HS-5 (cell line): ENCODE data around the gene NOS1AP.

Experiments used
- DNase-seq: peaks from one replicate; pipeline ENCODE4 v3.0.0-alpha.2; 2012; ENCODE audit warnings: low read depth

The NOS1AP gene

GRCh38 chr1:162090378-162090777 lies 20.9 kb downstream of the NOS1AP start:
- no peak for DNase-seq

DNA sequence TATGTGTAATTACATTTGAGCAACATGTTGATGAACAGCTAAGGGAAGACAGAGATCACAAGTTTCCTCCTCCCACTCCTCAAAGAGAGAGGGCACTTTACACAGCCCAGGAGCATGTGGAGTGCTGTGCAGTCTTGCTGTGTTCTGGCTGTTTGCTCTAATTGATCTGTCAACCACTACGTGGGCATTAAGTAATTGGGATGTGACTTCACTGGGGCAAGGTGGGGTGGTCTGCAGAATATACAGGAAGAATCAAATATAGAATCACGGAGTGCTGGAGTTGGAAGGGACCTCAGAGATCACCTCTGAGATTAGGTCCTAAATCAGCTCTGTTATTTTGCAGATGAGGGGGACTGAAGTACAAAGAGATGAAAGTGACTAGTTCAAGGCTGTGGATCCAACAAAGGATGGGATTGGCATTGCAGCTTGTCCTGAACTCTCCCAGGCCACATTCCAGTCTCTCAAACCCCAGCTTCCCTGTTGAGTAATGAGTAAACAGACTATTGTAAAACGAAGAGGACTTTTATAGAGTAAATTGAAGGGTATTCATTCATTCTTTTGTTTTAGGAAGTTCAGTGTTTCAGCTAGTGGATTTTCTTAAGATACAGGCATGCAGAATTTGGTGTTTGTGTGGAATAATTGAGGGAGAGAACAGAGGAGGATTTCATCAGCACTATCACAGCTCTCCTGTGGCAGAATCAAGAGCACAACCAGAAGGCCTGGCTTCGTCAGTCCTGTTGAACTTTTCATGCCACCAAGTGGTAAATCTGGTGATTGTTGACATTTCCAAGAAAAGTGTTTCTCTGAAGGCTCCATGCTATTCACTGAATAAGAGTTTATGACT lies 22.4 kb downstream of the NOS1AP start:
- no peak for DNase-seq

GRCh38 chr1:162093095-162093494 lies 23.6 kb downstream of the NOS1AP start:
- DNase-seq = no peak

DNA sequence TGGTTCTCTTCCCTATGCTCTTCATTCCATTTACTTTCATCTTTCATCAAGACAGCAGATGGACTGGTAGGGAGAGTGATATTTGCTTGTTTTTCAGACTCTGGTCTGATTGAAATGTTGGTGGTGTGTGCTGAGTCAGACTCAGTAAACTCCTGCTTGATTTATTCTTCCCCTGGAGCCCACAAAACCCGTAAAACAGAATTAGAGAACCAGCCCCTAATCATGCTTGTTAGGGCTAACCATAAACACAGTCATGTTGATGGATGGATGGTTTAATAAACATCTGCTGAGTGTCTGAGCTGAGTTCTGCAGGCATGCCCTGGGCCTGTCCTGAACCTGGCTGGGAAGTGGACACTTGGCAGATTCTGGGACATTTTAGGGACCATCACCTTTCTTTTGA lies 24.8 kb downstream of the NOS1AP start:
- no peak for DNase-seq

- no peak for DNase-seq
Observed at GRCh38 chr1:162094723-162095122, 25.2 kb downstream of the NOS1AP start.

DNA sequence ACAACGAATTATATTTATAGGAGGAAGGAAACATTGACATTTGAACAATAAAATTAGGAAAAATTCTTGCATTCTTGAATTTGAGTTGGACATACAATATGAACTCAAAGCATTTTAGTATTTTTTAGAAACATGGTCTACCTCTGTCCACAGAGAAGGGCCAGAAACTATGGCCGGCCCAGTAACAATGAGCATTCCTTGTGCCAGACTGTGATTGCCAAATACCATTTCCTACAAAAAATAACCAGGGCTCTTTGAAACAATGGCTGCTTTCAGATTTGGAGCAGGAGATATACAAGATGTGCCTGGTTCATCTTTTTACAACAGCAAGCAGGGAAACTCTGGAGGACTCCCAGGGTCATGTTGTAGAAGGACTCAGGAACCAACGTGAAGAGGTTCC lies 38.4 kb downstream of the NOS1AP start:
- no peak for DNase-seq

DNA sequence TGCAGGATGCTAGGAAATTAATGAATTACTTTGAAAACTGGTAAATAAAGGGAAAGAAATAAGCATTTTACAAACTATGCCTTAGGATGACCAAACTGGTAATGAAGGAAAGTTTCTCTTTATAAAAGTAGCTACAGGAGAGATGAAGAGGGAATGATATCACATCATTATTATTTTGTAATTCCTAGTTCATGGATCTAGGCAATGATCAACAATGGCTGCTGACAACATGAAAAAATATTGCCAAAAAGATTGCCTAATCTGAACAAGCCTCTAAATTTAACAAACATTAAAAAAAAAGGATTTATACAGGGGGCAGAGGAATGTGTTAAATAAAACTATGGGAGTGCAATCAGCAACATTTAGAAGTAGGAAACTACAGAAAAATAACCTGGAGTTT lies 38.9 kb downstream of the NOS1AP start:
- no peak for DNase-seq

- no peak for DNase-seq
Observed at GRCh38 chr1:162110910-162111309, 41.4 kb downstream of the NOS1AP start.

GRCh38 chr1:162111572-162111971 lies 42.1 kb downstream of the NOS1AP start:
- no peak for DNase-seq

- DNase-seq = no peak
Observed at GRCh38 chr1:162113419-162113818, 43.9 kb downstream of the NOS1AP start.

GRCh38 chr1:162117039-162117774 lies 47.7 kb downstream of the NOS1AP start:
- no peak for DNase-seq

DNA sequence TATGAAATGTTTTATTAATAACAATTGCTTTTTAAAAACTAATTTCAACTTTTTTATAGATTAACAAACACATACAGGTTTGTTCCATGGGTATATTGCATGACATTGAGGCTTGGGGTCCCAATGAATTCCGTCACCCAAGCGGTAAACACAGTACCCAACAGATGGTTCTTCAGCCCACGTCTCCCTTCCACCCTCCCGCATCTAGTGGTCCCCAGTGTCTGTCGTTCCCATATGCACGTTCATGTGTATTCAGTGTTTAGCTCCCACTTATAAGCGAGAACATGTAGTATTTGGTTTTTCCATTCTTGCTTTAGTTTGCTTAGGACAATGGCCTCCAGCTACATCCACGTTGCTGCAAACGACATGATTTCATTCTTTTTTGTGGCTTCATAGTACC lies 48.6 kb downstream of the NOS1AP start:
- no peak for DNase-seq

- DNase-seq = no peak
Observed at GRCh38 chr1:162128693-162129356, 59.3 kb downstream of the NOS1AP start.

GRCh38 chr1:162130308-162130707 lies 60.8 kb downstream of the NOS1AP start:
- no peak for DNase-seq

- no peak for DNase-seq
Observed at GRCh38 chr1:162131400-162132321, 62.2 kb downstream of the NOS1AP start.

DNA sequence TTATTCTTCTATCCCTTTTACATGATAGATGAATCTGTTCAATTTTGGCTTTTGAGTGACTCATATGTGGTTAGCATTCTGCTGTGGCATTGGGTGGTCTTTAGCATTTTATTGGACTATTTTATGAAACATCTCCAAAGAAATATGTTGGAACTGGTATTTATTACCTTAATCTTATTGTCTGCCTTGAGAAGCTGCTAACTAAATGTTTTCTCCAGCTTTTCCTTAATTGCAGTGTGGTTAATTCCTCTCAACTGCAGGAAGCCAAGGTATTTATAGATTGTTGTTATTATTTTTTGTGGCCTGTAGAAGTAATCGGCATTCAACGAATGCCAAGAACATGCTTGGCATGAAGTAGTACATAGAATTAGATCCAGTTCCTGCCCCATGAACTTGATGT lies 64.1 kb downstream of the NOS1AP start:
- DNase-seq = no peak

DNA sequence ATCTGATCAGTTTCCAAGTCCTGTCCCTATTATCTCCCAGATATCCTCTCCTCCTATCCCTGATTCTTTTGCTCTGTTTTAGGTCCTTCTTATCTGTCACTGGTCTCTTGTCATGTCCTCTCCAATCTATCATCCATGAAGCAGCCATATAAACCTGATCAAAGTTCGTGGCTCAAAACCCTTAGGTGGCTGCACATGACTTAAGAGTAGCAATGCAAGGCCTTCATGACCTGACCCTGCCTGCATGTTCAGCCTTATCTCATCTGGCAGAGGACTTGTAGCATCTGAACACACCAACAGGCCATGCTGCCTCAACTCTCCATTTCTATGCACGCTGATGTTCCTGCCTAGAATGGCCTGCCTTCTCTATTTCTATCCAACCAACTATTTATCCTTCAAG lies 65.2 kb downstream of the NOS1AP start:
- no peak for DNase-seq

GRCh38 chr1:162135271-162135775 lies 65.8 kb downstream of the NOS1AP start:
- no peak for DNase-seq

DNA sequence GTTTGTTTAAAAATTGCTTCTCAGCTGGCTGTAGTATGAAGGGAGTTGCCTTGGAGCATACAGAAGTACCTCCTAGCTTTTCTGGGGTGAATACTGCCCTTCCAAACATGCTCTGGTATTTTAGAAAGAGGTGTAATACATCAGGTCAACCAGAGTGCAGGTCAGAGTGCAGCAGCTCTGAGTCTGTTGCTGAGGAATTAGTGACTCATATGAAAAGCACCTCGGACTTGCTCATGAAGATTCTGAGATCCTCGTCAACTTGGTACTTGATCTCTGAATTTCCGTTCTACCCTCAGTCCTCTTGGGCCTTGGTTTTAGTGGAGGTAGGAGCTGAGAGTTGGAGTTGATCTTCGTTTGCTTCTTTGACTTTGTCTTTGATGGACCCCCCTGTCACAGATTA lies 67.3 kb downstream of the NOS1AP start:
- DNase-seq = peak; percentile 76

GRCh38 chr1:162137179-162137960 lies 67.9 kb downstream of the NOS1AP start:
- DNase-seq = no peak

DNA sequence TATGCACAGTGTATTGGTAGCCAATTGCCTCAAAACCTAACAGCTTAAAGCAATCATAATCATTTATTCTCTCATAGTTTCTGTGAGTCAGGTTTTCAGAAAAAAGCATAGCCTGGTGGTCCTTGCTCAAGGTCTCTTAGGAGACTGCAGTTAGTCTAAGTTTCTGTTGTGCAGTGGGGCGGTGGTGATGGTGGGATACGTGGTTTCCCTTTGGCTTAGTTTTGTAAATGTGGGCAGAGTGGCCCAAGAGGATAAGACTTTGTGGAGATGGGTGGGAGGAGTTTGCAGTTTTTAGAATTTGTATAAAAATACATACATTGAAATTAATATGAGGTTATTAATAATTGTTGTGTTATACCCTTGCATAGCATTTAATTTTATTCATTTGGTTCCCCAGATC lies 68.6 kb downstream of the NOS1AP start:
- DNase-seq = no peak
